K562 (cell line): ENCODE results near the gene EME1. TPM values are rescaled to one million over a fixed set of nuclear protein-coding genes. Genes with fewer than 3 reads are reported as not detected.

Source experiments
- CEBPZ ChIP-seq: fragments of 150-350 bp; IDR thresholded peaks from 2 replicates; pipeline ENCODE4 v1.6.1; 2014; ENCODE audit warnings: low read depth, mild to moderate bottlenecking, low read length, borderline replicate concordance
- HMG20A ChIP-seq: fragments of 450-650 bp; formaldehyde crosslinking; conservative IDR thresholded peaks from 2 replicates; pipeline ENCODE4 v1.4.0; 2020; ENCODE audit warnings: mild to moderate bottlenecking, mixed read lengths
- IRF9 ChIP-seq: fragments of 450-650 bp; IDR thresholded peaks from 2 replicates; pipeline ENCODE4 v1.6.1; 2016; ENCODE audit warnings: missing biosample characterization, missing genetic modification characterization
- MLX ChIP-seq, 2 experiments: fragments of 450-650 bp in 1 of 2; sonication (generic) in 1 of 2; formaldehyde crosslinking; conservative IDR thresholded peaks; 2 replicates each; pipeline versions ENCODE4 v1.4.0 to v1.8.1; 2020 to 2022; ENCODE audit warnings: mild to moderate bottlenecking in 1 of 2, missing genetic modification reagents in 1 of 2
- NFIC ChIP-seq: fragments of 450-650 bp; IDR thresholded peaks from 2 replicates; pipeline ENCODE4 v1.6.1; 2017; ENCODE audit warnings: mild to moderate bottlenecking, inconsistent platforms
- PRPF4 ChIP-seq: fragments of 200-400 bp; formaldehyde crosslinking; IDR thresholded peaks from one replicate; pipeline ENCODE4 v1.6.1; 2017; ENCODE audit warnings: low read length, low read depth, mild to moderate bottlenecking; ENCODE audit not compliant: insufficient read depth, poor library complexity, severe bottlenecking
- RBM39 ChIP-seq: fragments of 200-400 bp; formaldehyde crosslinking; optimal IDR thresholded peaks from 2 replicates; pipeline ENCODE3; 2018; ENCODE audit warnings: low read depth, low read length
- SIRT6 ChIP-seq: IDR thresholded peaks from one replicate; pipeline ENCODE4 v1.6.1; 2012; ENCODE audit warnings: low read depth, mild to moderate bottlenecking, control low read depth, inconsistent platforms, low read length, moderate library complexity
- SMAD4 ChIP-seq: fragments of 250-450 bp; sonication (Bioruptor Pico); conservative IDR thresholded peaks from 2 replicates; pipeline ENCODE4 v1.8.0; 2021; ENCODE audit warnings: inconsistent platforms, mild to moderate bottlenecking, moderate library complexity
- SOX6 ChIP-seq: fragments of 450-650 bp; IDR thresholded peaks from 2 replicates; pipeline ENCODE4 v1.6.1; 2014; ENCODE audit warnings: mild to moderate bottlenecking
- SPI1 ChIP-seq: IDR thresholded peaks from 2 replicates; pipeline ENCODE4 v1.6.1; 2011; ENCODE audit warnings: low read depth, low read length, control low read depth, borderline replicate concordance
- TAF9B ChIP-seq: fragments of 450-650 bp; IDR thresholded peaks from 2 replicates; pipeline ENCODE4 v1.6.1; 2018; ENCODE audit warnings: mild to moderate bottlenecking; ENCODE audit not compliant: partially characterized antibody
- TRIM25 ChIP-seq: fragments of 450-650 bp; IDR thresholded peaks from 2 replicates; pipeline ENCODE4 v1.7.0; 2016; ENCODE audit warnings: borderline replicate concordance
- ZBTB11 ChIP-seq, 3 experiments: fragments of 200-800 bp in 1 of 3; fragments of 250-450 bp in 1 of 3; fragments of 450-650 bp in 1 of 3; sonication (Bioruptor Pico) in 1 of 3; sonication (Bioruptor generic) in 1 of 3; formaldehyde crosslinking in 1 of 3; IDR thresholded peaks; 2 replicates each; pipeline versions ENCODE4 v1.6.1 to v1.8.0; 2016 to 2022; ENCODE audit warnings: mild to moderate bottlenecking in 2 of 3, missing genetic modification characterization in 2 of 3, missing compliant biosample characterization in 1 of 3, moderate library complexity in 1 of 3
- ZNF140 ChIP-seq: fragments of 250-450 bp; sonication (Bioruptor Pico); IDR thresholded peaks from 2 replicates; pipeline ENCODE4 v1.8.0; 2021; ENCODE audit warnings: moderate library complexity, mild to moderate bottlenecking, inconsistent platforms
- ZNF507 ChIP-seq: conservative IDR thresholded peaks from 2 replicates; pipeline ENCODE4 v1.6.1; 2017; ENCODE audit warnings: missing genetic modification characterization, missing compliant biosample characterization
- polyA plus RNA-seq, 8 experiments: library from polyadenylated mRNA; depleted of rRNA in 4 of 8; stranded (reverse) in 5 of 8; unstranded in 3 of 8; fragments of >200 nt; fragmentation: Nextera tagmentation in 2 of 8; fragmentation: Illumina TruSeq in 1 of 8; extraction: Ambion mirVana in 2 of 8; extraction: Trizol in 1 of 8; gene quantifications; 2 replicates each; pipeline versions ENCODE4 v1.2.1 to v1.2.3, GENCODE V29; 2011 to 2014; ENCODE audit warnings: inconsistent platforms in 1 of 8, missing spikeins in 1 of 8
- total RNA-seq, 7 experiments: library from RNA; depleted of rRNA in 6 of 7; stranded (reverse); fragments of >200 nt in 6 of 7; fragmentation: Illumina TruSeq in 2 of 7; extraction: Trizol in 2 of 7; gene quantifications; 2 replicates each; pipeline versions ENCODE4 v1.2.1 to v1.2.3, GENCODE V29; 2011 to 2021; ENCODE audit warnings: low replicate concordance in 1 of 7

Gene EME1
- total and polyA plus RNA-seq, 9 of the 15 experiments (the other 6 are each of a cell fraction or from before 2014, with no cell fraction given) = 14.6 to 44.1 (median 24.0) TPM

- TF ChIP-seq ZBTB11 (CRISPR knock-in tag; IDR thresholded peaks at IDR 0.05) (no peak), SPI1 (0 out of 2 replicates have a peak, but pooled peaks have one; percentile 29), PRPF4 (no peak), NFIC (peak; percentile 51), TRIM25 (no peak), CEBPZ (no peak), ZNF507 (tag) (no peak), MLX (CRISPR knock-in tag; conservative IDR thresholded peaks at IDR 0.05) (no peak), HMG20A (CRISPR knock-in tag) (no peak), SMAD4 (CRISPR knock-in tag) (no peak), IRF9 (tag) (no peak), RBM39 (no peak), SOX6 (no peak), ZNF140 (CRISPR knock-in tag) (no peak), SIRT6 (no peak), TAF9B (no peak)
Observed at GRCh38 chr17:50421308-50422051, 48.5 kb downstream of the EME1 start (continued).
